Measurements from ENCODE around the gene CHMP2B. TPM values are rescaled to one million over a fixed set of nuclear protein-coding genes. Genes with fewer than 3 reads are reported as not detected.

CHMP2B gene
- total and polyA plus RNA-seq, 2 experiments from 2014 or later, result 45.1 to 130 TPM

- no peak for TF ChIP-seq ZNF462 (CRISPR knock-in tag; IDR thresholded peaks at IDR 0.05)
- no peak for TF ChIP-seq CREB1 (CRISPR knock-in tag; IDR thresholded peaks at IDR 0.05; ENCODE audit: low read depth)
- TF ChIP-seq STAT1 (IDR thresholded peaks at IDR 0.05; ENCODE audit: unreplicated experiment), result no peak
- TF ChIP-seq ZNF331 (CRISPR knock-in tag; IDR thresholded peaks at IDR 0.05; ENCODE audit: low read depth), result no peak
- no peak for TF ChIP-seq REST (IDR thresholded peaks at IDR 0.05; ENCODE audit: unreplicated experiment)
- TF ChIP-seq ZNF114 (CRISPR knock-in tag; IDR thresholded peaks at IDR 0.05), result no peak
These were observed 29.6 kb upstream of the CHMP2B start (continued) for GRCh38 chr3:87197531-87197930.

GRCh38 chr3:87198774-87199173 lies 28.3 kb upstream of the CHMP2B start:
- H3K27me3 ChIP-seq (ENCODE audit: insufficient read depth), result no peaks in the 10 kb centered on the region
- H3K4me2 ChIP-seq, result no peak overlapping the region
- no peak overlapping the region for H3K4me3 Mint-ChIP-seq
- no peaks in the 10 kb centered on the region for H3K27me3 Mint-ChIP-seq (ENCODE audit: insufficient read depth, low read depth, poor library complexity)
- 0 out of 2 replicates have a peak, but pooled peaks cover 3% of the 10 kb centered on the region for H3K36me3 ChIP-seq (ENCODE audit: insufficient read depth)
- H3K9me3 Mint-ChIP-seq, result peaks cover 25% of the 10 kb centered on the region
- no peaks in the 10 kb centered on the region for H4K20me1 ChIP-seq (replicated peaks; ENCODE audit: insufficient read depth)
- no peak overlapping the region for H3K27ac Mint-ChIP-seq
- no peak overlapping the region for H2AFZ ChIP-seq
- peaks cover 1% of the 10 kb centered on the region; the same call in 1 of the 3 replicates for H3K4me1 Mint-ChIP-seq
- ATAC-seq, result no peak
- no peaks in the 10 kb centered on the region for H3F3A ChIP-seq (replicated peaks; ENCODE audit: low read depth)
- H3K27ac ChIP-seq (ENCODE audit: low read depth), result no peak overlapping the region
- no peaks in the 10 kb centered on the region for H3K79me2 ChIP-seq (replicated peaks; ENCODE audit: insufficient read depth)
- no peaks in the 10 kb centered on the region for H3K4me1 ChIP-seq (ENCODE audit: insufficient read depth)
- peaks cover 23% of the 10 kb centered on the region for H3K36me3 Mint-ChIP-seq (ENCODE audit: low read depth)
- no peak overlapping the region for H3K4me3 ChIP-seq
- no peak for DNase-seq (ENCODE audit: low spot score)
- H3K9me2 ChIP-seq (ENCODE audit: insufficient read depth), result no peaks in the 10 kb centered on the region; the same call in 1 of the 2 replicates
- no peak for TF ChIP-seq ZNF462 (CRISPR knock-in tag; IDR thresholded peaks at IDR 0.05)
